ENCODE measurements around the gene CRY2.

- TF ChIP-seq CTCF (IDR thresholded peaks at IDR 0.05) (no peak), POLR2A (IDR thresholded peaks at IDR 0.05) (no peak), POLR2AphosphoS5 (IDR thresholded peaks at IDR 0.05) (no peak), EP300 (IDR thresholded peaks at IDR 0.05) (no peak)
These were observed 28.2 kb upstream of the CRY2 start for GRCh38 chr11:45818961-45819605.
